ENCODE results near the gene ROCK2. TPM values are rescaled to one million over a fixed set of nuclear protein-coding genes. Genes with fewer than 3 reads are reported as not detected.
"Not testable (repeated sequence)": the region's sequence is repeated elsewhere in the genome, so short reads cannot be mapped to it uniquely, and the experiment has no call there.

ROCK2 gene
- polyA plus RNA-seq, 3 donors: 2.8 to 10.2 (median 4.3) TPM

DNA sequence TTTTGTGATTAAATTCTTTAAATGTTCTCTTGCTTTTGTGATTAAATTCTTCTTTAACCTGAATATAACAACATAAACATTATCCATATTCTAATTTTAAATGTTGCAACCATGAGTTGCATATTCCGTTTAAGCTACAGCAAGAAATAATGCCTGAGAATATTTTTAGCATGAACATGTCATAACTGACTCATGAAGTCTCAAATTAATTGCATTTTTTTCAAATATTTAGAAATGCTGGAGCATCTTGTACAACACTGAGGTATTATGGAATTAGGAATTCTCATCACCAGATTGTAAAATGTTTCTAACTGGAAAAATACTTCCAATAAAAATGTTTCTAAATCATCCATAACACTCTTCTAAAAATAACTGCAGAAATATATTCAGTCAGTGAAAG is 14.7 kb downstream of the ROCK2 start:
- no peaks in the 10 kb centered on the region for H3K27me3 Mint-ChIP-seq (ENCODE audit: low read depth in 3 of 3)
- H3K4me2 ChIP-seq (replicated peaks; ENCODE audit: extremely low read depth, low read length, poor library complexity, severe bottlenecking): no peak overlapping the region
- no peak for DNase-seq
- H4K20me1 ChIP-seq (ENCODE audit: insufficient read depth, low read length): peaks cover 88% of the 10 kb centered on the region
- no peak overlapping the region for H3K9ac ChIP-seq (ENCODE audit: insufficient read depth, low read length, poor library complexity, severe bottlenecking)
- H3K4me3 ChIP-seq (replicated peaks in 1 of 3; ENCODE audit: low read depth in 2 of 3, low read length in 3 of 3): no peak overlapping the region
- no CpG with 5 or more reads among the region's 1 CpG for WGBS (ENCODE audit: insufficient coverage)
- H3K4me3 Mint-ChIP-seq: no peak overlapping the region
- H3K9me3 Mint-ChIP-seq: peaks cover 0 to 4% (median 0%) of the 10 kb centered on the region in 7 donors
- H3K27ac Mint-ChIP-seq: no peak overlapping the region
- intact Hi-C loops (cut with micrococcal nuclease): no loop called here
- H3K27ac ChIP-seq (ENCODE audit: low read depth in 1 of 2, low read length in 2 of 2): no peak overlapping the region
- H3K27me3 ChIP-seq (ENCODE audit: control insufficient read depth in 2 of 2, insufficient read depth in 2 of 2, low read length in 2 of 2): no peaks in the 10 kb centered on the region
- TF ChIP-seq, protein P1, sequence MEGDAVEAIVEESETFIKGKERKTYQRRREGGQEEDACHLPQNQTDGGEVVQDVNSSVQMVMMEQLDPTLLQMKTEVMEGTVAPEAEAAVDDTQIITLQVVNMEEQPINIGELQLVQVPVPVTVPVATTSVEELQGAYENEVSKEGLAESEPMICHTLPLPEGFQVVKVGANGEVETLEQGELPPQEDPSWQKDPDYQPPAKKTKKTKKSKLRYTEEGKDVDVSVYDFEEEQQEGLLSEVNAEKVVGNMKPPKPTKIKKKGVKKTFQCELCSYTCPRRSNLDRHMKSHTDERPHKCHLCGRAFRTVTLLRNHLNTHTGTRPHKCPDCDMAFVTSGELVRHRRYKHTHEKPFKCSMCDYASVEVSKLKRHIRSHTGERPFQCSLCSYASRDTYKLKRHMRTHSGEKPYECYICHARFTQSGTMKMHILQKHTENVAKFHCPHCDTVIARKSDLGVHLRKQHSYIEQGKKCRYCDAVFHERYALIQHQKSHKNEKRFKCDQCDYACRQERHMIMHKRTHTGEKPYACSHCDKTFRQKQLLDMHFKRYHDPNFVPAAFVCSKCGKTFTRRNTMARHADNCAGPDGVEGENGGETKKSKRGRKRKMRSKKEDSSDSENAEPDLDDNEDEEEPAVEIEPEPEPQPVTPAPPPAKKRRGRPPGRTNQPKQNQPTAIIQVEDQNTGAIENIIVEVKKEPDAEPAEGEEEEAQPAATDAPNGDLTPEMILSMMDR (IDR thresholded peaks at IDR 0.05): no peak
- H3K79me2 ChIP-seq (ENCODE audit: insufficient read depth, low read length): peaks cover 91% of the 10 kb centered on the region
- no peak overlapping the region for H2AFZ ChIP-seq (ENCODE audit: insufficient read depth, low read depth, low read length, poor library complexity, severe bottlenecking)
- H3K9me3 ChIP-seq (replicated peaks in 1 of 2; ENCODE audit: control insufficient read depth in 1 of 2, insufficient read depth in 1 of 2, low read length in 2 of 2): no peaks in the 10 kb centered on the region
- peaks cover 25% of the 10 kb centered on the region for H3K4me1 Mint-ChIP-seq
- no peaks in the 10 kb centered on the region for H3K36me3 Mint-ChIP-seq
- peaks cover 9 to 25% of the 10 kb centered on the region in 2 donors for H3K4me1 ChIP-seq (ENCODE audit: control insufficient read depth in 1 of 2, insufficient read depth in 2 of 2, low read length in 2 of 2)
- H3K36me3 ChIP-seq (replicated peaks in 1 of 2; ENCODE audit: control insufficient read depth in 1 of 2, insufficient read depth in 2 of 2, low read length in 2 of 2): no peaks in the 10 kb centered on the region

DNA sequence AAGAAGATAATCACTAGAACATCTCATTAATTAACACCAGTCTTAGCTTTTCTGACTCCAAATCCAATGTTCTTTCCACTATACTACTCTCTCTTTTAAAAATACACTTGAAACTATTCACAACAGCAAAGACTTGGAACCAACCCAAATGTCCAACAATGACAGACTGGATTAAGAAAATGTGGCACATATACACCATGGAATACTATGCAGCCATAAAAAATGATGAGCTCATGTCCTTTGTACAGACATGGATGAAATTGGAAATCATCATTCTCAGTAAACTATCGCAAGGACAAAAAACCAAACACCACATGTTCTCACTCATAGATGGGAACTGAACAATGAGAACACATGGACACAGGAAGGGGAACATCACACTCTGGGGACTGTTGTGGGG is 15.9 kb downstream of the ROCK2 start:
- WGBS (ENCODE audit: insufficient coverage): no CpG with 5 or more reads among the region's 1 CpG
- H3K4me3 Mint-ChIP-seq; H3K9me3 Mint-ChIP-seq; H3K9ac ChIP-seq (ENCODE audit: insufficient read depth, low read length, poor library complexity, severe bottlenecking); H3K27ac ChIP-seq (ENCODE audit: low read depth in 1 of 2, low read length in 2 of 2); H2AFZ ChIP-seq (ENCODE audit: insufficient read depth, low read depth, low read length, poor library complexity, severe bottlenecking); intact Hi-C loops (cut with micrococcal nuclease); H3K27ac Mint-ChIP-seq; H3K9me3 ChIP-seq (replicated peaks in 1 of 2; ENCODE audit: control insufficient read depth in 1 of 2, insufficient read depth in 1 of 2, low read length in 2 of 2); H3K4me3 ChIP-seq (replicated peaks in 1 of 3; ENCODE audit: low read depth in 2 of 3, low read length in 3 of 3); H3K36me3 Mint-ChIP-seq; H3K27me3 ChIP-seq (ENCODE audit: control insufficient read depth in 2 of 2, insufficient read depth in 2 of 2, low read length in 2 of 2); H3K4me2 ChIP-seq (replicated peaks; ENCODE audit: extremely low read depth, low read length, poor library complexity, severe bottlenecking); DNase-seq; H3K27me3 Mint-ChIP-seq (ENCODE audit: low read depth in 3 of 3); H3K36me3 ChIP-seq (replicated peaks in 1 of 2; ENCODE audit: control insufficient read depth in 1 of 2, insufficient read depth in 2 of 2, low read length in 2 of 2): not testable (repeated sequence)
- peaks cover 91% of the 10 kb centered on the region for H3K79me2 ChIP-seq (ENCODE audit: insufficient read depth, low read length)
- peaks cover 9 to 25% of the 10 kb centered on the region in 2 donors for H3K4me1 ChIP-seq (ENCODE audit: control insufficient read depth in 1 of 2, insufficient read depth in 2 of 2, low read length in 2 of 2)
- H3K4me1 Mint-ChIP-seq: peaks cover 25% of the 10 kb centered on the region
- H4K20me1 ChIP-seq (ENCODE audit: insufficient read depth, low read length): peaks cover 88% of the 10 kb centered on the region
